Stimulated activated CD4-positive, alpha-beta T cell treated with anti-CD3 and anti-CD28 coated beads, TNF-alpha, amount 100 ng/mL, for 24 hours (primary cell): Measurements from ENCODE around the gene CD200R1L.

ENCODE experiments used
- DNase-seq, 3 experiments: peaks; one replicate each; pipeline ENCODE4 v3.0.0-alpha.2; 2020; ENCODE audit warnings: low read depth in 3 of 3

CD200R1L gene

DNA sequence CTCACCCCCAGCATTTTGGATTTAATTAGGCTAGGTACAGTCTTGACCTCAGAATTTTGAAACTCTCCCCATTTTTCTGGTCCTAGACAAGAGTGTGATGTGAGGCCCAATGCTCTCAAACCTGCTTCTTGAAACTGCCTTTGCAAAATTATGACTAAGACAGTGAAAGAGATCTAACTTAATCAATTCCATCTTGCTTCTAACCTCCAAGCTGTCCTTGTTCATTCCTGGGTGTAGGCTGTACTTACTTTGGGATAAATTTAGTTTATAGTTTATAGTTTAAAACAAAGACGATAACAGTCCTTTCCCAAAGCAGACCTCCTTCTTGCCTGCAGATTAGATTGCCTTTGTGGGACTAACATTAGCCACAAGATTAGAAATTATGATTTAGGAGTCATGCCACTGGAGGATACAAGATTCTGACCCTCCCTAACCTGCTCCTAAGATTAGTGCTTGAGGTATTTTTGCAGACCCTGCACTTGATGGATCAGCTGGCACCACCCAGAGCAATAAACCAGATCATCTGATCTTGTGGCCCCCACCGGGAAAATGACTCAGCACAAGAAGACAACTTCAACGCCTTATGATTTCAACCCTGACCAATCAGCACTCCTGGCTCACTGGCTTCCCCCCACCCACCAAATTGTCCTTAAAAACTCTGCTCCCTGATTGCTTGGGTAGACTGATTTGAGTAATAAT lies 59.6 kb downstream of the CD200R1L start:
- no peak for DNase-seq

DNA sequence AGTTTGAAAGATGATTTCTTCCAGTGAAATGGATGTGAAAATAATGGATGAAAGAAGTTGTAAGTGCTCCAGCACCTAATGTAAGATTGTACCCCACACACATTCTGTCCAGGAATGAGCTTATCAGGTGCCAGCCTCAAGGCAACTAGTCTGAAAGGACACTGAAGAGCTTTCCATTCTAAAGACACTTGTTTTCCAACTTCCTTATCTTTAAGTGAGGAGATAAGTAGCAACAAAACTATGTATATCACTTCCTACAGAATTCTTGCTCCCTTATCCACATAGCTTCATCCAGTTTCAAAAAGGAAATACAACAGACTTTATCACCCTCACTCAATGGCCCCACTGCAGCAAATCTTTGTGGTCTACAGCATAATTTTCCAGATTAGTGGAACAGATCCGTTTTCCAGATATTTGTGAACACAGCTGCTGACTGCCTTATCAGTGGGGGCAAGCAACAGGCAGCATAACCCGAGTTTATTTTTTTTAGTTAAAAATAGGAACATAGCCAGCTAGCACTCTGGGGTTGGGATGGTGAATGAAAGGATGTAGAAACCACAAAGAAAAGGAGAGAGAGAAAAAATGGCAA lies 60.6 kb downstream of the CD200R1L start:
- DNase-seq: no peak

DNA sequence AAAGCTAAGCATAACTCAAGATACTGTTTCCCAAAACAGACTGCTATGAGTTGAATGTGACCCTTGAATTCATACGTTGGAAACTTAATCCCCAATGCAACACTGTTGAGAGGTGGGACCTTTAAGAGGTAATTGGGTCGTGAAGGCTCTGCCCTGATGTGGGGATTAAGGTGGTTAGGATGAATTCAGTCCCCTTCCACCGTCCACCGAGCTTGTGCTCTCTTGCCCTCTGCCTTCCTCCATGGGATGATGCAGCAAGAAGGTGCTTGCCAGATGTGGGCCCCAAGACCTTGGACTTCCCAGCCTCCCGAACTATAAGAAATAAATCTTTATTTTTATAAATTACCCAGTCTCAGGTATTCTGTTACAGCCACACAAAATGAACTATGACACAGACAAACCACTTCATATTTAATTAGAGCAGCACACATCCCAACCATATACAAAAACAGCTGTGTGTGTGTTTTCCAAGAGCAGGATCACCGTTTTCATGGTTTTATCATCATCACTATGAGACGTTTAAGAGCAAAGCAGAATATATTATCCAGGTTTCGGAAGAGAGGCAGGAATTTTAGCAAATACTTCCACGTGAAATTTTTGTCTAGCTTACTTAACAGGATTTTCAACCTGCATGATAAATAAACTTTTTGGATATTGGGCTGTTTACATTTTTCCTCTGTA lies 61.2 kb downstream of the CD200R1L start:
- no peak for DNase-seq

DNA sequence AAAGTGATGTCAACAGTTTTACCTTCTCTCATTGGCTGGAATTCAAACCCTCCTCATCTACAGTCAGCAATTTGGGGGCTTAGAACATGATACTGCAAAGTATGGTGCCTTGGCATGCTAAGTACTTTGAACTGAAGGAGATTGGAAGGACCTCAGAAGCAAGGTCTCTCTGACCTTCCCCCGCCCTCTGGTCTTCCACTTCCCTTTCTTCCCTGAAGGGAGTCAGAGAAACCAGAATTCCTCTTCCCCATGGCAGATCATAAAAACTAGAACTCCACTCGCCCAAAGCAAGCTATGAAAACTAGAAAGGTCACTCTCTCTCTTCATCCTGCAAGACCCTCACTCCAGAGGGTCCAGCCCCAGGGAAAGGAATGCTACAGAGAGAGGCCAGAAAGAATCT lies 64.2 kb downstream of the CD200R1L start:
- DNase-seq: no peak

DNA sequence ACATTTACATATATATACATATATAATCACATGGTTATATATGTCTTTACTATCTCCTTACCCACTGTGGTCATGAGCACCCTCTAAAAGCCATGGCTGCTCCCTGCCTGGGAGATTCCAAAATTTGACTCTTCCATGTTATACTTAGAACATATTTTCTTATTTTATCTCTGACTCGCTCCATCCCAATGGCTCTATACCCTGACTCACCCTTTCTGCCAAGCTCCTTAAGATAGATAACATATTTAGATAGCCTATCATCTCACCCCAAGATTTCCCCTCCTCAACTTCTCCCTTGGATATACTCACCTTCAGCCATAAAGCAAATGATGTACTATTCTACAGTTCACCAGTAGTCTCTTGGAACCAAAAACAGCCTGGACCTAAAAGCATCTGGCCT lies 65.1 kb downstream of the CD200R1L start:
- DNase-seq: no peak

DNA sequence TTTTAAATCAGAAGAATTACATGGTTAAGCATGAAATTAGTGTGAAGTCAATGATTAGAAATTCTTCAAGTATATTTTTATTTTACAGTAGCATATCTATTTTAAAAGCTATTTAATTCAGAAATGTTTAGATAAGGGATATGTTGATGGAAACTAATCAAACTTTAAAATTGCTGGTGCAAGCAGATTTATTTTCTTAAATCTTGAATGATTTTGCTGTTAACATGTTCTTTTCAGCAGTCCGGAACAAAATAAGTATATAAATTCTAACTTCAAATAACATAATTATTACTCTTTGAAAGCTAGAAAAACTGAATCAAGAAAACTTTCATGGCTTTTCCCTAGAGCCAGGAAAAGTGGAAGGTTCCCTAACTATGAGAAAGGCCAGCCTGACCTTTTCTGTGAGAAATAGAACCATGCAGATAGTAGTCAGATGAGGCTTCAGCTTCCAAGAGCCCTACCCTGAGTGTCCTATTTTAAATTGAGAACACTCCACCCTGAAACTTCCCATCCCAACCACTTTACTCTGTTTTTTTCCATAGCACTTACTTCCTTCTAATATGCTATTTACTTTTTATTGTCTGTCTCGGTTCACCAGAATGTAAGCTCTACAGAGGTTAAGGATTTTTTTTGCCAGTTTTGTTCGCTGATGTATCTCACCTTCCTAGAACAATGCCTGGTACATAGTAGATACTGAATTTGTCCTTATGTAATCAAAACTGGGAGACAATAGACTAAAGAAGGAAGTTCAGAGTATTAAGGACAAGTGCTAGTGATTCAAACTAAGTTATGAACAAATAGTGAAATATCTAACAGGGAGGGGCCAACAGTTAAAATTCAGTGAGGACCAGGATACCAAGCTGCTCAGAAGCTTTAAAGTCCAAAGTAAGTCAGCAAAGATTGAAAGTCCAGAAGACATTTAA lies 66.8 kb downstream of the CD200R1L start:
- DNase-seq: no peak

DNA sequence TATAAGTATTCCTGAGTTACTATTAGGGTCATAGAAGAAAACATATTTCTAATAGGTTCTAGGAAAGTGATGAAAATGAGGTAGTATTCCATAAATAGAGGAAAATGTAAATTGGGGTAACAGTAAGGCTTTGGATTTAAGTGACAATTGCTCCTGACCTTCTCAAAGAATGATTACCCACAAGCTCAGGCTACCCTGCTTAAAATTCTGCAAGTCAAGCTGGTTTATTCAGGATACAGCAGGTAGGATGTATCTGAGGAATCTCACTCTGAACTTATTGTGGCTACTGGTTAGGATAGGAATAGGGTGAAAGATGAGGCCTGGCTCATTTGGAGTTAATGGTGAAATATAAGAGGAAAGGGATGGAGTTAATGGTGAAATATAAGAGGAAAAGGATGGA lies 67.7 kb downstream of the CD200R1L start:
- no peak for DNase-seq

DNA sequence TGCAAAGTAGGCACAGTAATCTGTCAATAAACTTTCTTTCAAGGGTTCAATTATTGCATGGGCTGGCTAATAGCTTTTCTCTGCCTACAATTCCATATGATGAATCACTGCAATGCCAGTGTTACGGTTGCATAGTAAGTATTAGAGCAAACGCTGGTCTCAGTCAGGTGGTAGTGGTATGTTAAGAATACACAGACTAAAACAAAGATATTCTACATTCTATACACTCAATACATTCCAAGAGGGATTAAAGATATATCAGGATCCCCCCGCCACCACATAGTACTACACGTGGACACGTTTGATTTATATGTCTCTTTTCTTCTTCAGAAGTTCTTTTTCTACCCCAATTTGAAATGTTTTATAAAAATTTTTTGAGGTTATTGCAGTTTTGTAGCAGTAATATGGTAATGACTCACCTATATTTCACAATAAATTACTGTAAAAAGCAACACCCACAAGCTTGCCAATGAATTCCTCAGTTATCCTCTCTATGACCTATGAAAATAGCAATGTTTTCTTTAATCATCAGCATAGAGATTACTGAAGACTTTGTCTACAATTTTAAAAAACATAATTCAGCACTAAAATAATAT lies 68.2 kb downstream of the CD200R1L start:
- no peak for DNase-seq

DNA sequence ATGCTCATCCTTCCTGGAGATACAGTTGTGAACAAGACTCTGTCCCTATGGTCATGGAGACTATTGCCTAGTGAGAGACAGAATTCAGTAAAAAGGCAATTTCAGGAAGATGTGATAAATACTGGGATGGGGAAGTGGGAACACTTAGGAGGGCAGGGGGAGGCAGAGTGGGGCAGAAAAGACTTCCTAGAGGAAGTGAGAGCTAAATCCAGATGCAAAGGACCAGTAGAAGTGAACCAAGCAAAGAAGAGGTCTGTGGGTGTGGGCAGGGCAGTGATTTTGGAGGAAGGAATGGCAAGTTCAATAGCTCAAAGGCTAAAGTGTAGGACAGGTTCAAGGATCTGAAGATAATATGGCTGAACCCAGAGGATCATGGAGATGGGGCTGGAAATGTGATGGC lies 68.9 kb downstream of the CD200R1L start:
- no peak for DNase-seq

DNA sequence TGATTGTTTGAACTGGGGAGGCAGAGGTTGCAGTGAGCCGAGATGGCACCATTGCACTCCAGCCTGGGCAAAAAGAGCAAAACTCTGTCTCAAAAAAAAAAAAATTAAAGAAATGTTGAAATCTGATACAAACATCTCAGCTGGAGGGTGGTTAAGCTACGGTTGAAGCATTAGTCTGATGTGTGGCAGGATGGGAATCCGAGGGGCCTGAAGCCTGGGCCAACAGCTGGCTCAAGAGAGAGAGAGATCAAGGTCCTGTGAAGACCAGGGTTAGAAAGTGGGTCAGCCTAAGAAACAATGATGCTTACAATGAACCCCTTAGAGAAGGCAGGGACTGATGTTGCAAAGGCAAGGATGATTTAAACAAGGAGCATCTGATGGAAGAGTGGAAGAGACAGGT lies 69.8 kb downstream of the CD200R1L start:
- no peak for DNase-seq

DNA sequence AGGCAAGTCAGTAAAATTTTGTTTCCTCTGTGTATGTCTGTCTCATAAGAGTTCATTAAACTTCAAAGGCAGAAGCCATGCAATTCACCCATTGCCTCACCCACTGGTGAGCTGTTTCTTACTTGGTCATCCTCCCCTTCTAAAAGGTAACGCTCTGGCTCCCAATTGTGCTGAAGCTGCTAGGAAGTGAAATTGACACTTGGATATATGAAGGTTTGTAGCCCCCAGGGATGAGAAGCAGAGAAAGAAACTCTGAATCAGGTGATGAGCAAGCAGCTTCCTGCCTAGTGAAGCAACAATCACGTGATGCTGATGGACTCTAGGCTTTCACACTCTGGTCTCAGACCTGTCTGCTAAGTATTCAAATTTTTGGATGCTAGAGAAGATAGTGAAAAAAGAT lies 70.7 kb downstream of the CD200R1L start:
- no peak for DNase-seq

DNA sequence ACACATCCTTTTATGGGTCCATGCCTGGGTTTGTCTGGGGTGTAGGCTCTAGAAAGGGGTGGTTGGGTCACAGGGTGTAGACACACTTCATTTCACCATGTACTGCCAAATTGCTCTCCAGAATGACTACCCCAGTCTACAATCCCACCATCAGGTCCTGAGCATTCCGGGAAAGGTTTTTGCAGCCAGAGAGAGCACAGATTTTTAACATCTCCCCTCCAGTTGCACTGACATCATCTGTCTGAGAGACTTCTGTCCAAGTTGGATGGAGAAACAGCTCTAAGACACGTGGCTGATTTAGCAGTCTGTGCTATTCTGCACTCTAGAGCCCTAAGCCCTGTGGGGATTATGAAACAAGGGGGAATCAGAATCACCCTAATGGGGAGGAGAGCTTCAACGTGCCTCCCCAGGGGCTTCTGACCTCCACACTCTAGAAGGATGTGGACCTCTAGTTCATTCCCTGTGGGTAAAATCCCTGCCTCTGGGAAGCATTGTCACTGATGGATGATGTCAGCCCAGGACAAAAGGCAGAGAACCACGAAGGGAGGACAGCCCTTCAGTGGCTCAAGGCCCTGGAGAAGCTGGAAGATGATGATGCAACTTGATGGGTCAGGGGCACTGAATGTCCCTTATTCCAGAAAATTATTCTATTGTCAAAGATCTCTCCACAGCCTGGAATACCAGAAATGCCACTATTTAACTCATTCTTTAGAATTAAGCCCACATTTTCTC lies 71.5 kb downstream of the CD200R1L start:
- DNase-seq: no peak

DNA sequence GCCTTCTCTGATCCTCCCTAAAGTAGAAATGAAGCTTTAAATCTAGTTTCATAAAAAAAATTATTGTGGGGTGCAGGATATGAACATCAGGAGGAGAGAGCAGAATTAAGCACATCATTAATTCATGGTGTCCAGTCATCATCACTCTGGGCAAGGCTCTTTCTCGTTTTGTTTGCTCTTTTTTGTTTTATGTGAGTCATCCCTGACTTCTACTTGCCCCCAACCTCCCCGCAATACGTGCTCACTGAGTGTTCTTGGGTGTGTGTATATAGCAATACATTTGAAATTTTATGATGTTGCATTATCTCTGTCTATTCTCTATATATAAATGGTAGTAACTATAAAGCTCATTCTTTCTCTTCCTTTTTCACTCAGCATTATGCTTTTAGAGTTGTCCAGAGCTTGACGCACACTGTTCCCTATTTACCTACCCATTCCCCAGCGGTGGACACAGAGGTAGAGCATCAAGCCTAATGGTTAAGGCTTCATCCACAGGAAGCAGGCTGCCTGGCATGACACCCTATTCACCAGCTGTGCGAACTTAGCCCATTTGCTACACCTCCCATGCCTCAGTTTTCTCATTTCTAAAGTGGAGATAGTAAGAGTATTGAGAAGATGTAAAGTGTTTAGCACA lies 72.3 kb downstream of the CD200R1L start:
- no peak for DNase-seq

DNA sequence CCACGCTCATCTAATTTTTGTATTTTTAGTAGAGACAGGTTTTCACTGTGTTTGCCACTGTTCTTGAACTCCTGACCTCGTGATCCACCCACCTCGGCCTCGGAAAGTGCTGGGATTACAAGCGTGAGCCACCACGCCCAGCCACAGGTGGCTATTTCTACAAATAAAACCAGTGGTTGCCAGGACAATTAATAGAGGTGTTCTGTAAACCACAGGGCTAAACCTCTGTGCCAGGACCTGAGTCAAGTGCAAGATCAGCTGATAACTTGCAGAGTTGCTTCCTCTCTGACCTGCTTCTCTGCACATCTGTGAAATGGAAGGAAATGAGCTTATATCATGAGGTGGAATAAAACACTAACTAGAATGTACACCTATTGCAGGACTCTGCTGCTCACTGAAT lies 72.8 kb downstream of the CD200R1L start:
- peak in 1 of 3 experiments; percentile 2 for DNase-seq

DNA sequence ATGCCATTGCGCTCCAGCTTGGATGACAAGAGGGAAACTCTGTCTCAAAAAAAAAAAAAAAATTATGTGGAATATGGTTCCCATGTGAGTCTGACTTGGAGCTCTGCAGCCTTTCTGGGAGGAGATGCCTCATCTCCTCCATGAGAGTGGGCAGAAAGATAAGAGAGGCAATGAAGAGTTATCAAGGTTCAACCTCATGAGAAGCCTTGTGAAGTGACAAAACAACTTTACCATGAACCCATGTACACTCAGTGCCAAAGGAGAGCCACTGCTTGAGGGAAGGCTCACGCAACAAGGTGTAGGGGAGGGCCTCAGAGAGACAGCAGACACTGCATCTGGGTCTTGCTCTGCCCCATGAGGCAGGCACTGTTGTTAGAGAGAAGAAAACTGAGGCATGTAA lies 75.7 kb downstream of the CD200R1L start:
- no peak for DNase-seq

DNA sequence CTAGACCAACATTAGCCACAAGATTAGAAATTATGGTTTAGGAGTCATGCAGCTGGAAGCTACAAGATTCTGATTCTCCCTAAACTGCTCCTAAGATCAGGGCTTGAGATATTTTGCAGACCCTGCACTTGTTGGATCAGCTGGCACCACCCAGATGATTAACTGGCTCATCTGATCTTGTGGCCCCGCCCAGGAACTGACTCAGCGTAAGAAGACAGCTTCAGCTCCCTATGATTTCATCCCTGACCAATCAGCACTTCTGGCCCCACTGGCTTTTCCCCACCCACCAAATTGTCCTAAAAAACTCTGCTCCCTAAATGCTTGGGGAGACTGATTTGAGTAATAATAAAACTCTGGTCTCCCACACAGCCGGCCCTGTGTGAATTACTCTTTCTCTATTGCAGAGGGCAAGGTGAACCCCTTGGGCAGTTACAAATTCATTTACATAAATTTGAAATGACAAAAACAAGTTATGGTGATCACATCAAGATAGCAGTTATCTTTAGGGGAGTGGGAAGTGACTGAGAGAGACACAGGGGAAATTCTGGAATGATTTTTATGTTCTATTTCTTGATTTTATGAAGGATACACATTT lies 76.5 kb downstream of the CD200R1L start:
- peak in 2 of 3 experiments; percentile 17 to 44 for DNase-seq

DNA sequence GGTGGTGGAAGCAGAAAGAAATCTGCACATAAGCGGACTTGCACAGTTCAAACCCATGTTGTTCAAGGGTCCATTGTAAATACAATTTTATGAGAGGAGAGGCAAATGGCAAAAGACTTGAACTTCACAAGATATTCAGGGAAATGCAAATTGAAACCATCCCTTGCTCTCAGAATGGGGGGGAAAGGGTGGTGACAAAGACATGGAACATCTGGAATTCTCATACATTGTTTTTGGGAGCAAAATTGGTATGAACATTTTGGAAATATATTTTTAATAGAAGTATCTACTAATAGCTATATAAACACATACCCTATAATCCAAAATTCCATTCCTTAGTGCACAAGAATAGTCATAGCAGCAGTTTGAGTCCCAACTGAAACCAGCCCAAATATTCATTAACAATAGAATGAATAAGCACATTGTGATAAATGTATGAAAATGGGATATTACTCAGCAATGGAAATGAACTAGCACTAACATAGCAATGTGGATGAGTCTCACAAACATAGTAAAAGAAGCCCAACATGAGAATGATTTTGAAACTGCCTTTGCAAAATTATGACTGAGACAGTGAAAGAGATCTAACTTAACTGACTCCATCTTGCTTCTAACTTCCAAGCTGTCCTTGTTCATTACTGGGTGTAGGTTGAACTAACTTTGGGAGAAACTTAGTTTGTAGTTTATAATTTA lies 77.2 kb downstream of the CD200R1L start:
- no peak for DNase-seq

DNA sequence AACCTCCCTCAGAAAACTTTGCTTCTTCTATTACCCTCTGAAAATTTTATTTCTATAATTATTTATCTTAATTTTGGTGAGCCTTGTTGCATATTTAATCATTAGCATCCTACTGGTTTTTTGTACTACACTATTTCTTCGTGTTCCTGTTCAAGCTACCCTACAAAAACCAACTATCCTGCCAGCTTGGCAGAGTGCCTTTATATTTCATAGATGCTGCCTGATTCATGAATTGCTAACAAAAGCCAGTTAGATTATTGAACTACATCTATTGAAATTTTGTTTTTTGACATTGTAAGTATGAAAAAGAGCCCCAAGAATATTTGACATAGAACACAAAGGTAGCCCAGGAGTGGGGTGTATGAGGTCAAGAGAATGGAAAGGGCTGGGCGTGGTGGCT lies 78.9 kb downstream of the CD200R1L start:
- no peak for DNase-seq

DNA sequence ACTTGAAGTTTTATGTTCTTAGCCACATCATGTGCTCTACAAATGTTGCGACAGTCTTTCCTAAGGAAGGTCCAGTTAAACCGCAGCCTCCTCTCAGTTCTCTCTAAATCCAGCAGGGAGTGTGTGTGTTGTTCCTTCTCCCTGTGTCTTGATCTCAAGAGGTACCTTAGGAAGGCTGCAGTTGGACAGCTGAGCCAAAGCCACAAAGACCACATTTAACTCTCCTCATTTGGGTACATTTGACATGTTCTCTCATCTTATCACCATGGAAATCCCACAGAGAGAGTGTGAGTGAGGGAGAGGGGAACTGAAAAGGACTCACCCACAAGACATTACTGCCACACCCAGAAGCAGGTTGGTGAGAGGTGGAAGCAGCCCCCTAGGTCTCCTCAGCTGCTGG lies 79.5 kb downstream of the CD200R1L start:
- DNase-seq: no peak
